A673 (cell line): ENCODE data around the gene DCAF8. TPM values are rescaled to one million over a fixed set of nuclear protein-coding genes. Genes with fewer than 3 reads are reported as not detected.

Source experiments
- BruUV-seq: library from RNA; stranded (reverse); fragments of 400-500 nt; replicated peaks from 2 replicates; lab custom pipeline; 2021; lab: Mats Ljungman, UMichigan
- CTCF ChIA-PET: fragments of 300-600 bp; sonication (Branson Sonifier 250); formaldehyde crosslinking; loops from one replicate; lab custom pipeline; 2022; ENCODE audit warnings: antibody characterized with exemption; lab: Charles Lee
- POLR2A ChIA-PET: fragments of 300-600 bp; sonication (Branson Sonifier 250); formaldehyde crosslinking; loops from one replicate; lab custom pipeline; 2022; ENCODE audit warnings: antibody characterized with exemption; ENCODE audit not compliant: low non-redundant PET; lab: Charles Lee
- DNase-seq: peaks from one replicate; pipeline ENCODE4 v3.0.0-alpha.2; 2015; ENCODE audit warnings: low spot score
- H3K27ac ChIP-seq: fragments of 200-600 bp; sonication (generic); 2 replicates; pipeline ENCODE4 v1.5.1; 2016; ENCODE audit warnings: mixed run types, low read depth, mild to moderate bottlenecking, mixed read lengths, antibody characterized with exemption, low read length; ENCODE audit not compliant: poor library complexity, severe bottlenecking
- H3K27me3 ChIP-seq: fragments of 200-600 bp; sonication (generic); replicated peaks from 2 replicates; pipeline ENCODE4 v1.6.1; 2017; ENCODE audit warnings: mixed run types, low read depth, mild to moderate bottlenecking, mixed read lengths, antibody characterized with exemption, low read length; ENCODE audit not compliant: insufficient read depth, poor library complexity
- H3K36me3 ChIP-seq: fragments of 200-600 bp; sonication (generic); 2 replicates; pipeline ENCODE4 v1.6.1; 2016; ENCODE audit warnings: mixed run types, mild to moderate bottlenecking, mixed read lengths, antibody characterized with exemption, low read length; ENCODE audit not compliant: insufficient read depth, poor library complexity, severe bottlenecking
- H3K4me1 ChIP-seq: fragments of 200-600 bp; sonication (generic); 2 replicates; pipeline ENCODE4 v1.6.1; 2017; ENCODE audit warnings: mixed run types, mild to moderate bottlenecking, mixed read lengths, antibody characterized with exemption, low read length; ENCODE audit not compliant: insufficient read depth, poor library complexity, severe bottlenecking
- H3K4me3 ChIP-seq: fragments of 200-600 bp; sonication (generic); 2 replicates; pipeline ENCODE4 v1.5.1; 2016; ENCODE audit warnings: low read depth, mixed run types, mild to moderate bottlenecking, mixed read lengths, low read length; ENCODE audit not compliant: poor library complexity, severe bottlenecking
- H3K9me3 ChIP-seq: fragments of 200-600 bp; sonication (generic); 2 replicates; pipeline ENCODE4 v1.6.1; 2016; ENCODE audit warnings: mixed run types, low read depth, mild to moderate bottlenecking, mixed read lengths, antibody characterized with exemption, low read length; ENCODE audit not compliant: poor library complexity, severe bottlenecking
- EZH2 ChIP-seq: fragments of 200-600 bp; sonication (generic); IDR thresholded peaks from 2 replicates; pipeline ENCODE4 v1.6.1; 2017; ENCODE audit warnings: borderline replicate concordance, low read depth, mild to moderate bottlenecking, mixed read lengths, antibody characterized with exemption, low read length; ENCODE audit not compliant: poor library complexity, severe bottlenecking
- intact Hi-C: fragments of 100-400 bp; cut with micrococcal nuclease; formaldehyde crosslinking; loops from one replicate; pipeline ENCODE4 v1.10.0; 2022; ENCODE audit not compliant: unreplicated experiment
- total RNA-seq: library from RNA; stranded (reverse); gene quantifications from 2 replicates; pipeline ENCODE4 v1.2.3, GENCODE V29; 2021
- TF ChIP-seq, protein P1 (sequence below): fragments of 300-800, 200-600 bp; sonication (generic); conservative IDR thresholded peaks from 2 replicates; pipeline ENCODE4 v1.5.1; 2017; ENCODE audit warnings: low read depth, mild to moderate bottlenecking, antibody characterized with exemption, low read length, moderate library complexity, mixed read lengths

The DCAF8 gene
- total RNA-seq, 1 experiment from 2014 or later, result 108 TPM

- POLR2A ChIA-PET, result no interaction called here
These were observed 94.3 kb downstream of the DCAF8 start for GRCh38 chr1:160168016-160168415.

GRCh38 chr1:160167580-160167979 is 94.8 kb downstream of the DCAF8 start:
- POLR2A ChIA-PET, result interaction anchor here (0.6 kb wide), 1 partner anchor 31 kb away, joined by 3 read pairs; no protein-coding TSS in a partner anchor
- peaks cover 17% of the 10 kb centered on the region for H3K4me1 ChIP-seq
- peak; percentile 14 for DNase-seq
- H3K27me3 ChIP-seq, result no peaks in the 10 kb centered on the region
- intact Hi-C loops, result no loop called here
- no peak overlapping the region for H3K27ac ChIP-seq
- H3K36me3 ChIP-seq, result no peaks in the 10 kb centered on the region
- BruUV-seq, result no TSS peak
- CTCF ChIA-PET, result no interaction called here
- TF ChIP-seq, protein P1, sequence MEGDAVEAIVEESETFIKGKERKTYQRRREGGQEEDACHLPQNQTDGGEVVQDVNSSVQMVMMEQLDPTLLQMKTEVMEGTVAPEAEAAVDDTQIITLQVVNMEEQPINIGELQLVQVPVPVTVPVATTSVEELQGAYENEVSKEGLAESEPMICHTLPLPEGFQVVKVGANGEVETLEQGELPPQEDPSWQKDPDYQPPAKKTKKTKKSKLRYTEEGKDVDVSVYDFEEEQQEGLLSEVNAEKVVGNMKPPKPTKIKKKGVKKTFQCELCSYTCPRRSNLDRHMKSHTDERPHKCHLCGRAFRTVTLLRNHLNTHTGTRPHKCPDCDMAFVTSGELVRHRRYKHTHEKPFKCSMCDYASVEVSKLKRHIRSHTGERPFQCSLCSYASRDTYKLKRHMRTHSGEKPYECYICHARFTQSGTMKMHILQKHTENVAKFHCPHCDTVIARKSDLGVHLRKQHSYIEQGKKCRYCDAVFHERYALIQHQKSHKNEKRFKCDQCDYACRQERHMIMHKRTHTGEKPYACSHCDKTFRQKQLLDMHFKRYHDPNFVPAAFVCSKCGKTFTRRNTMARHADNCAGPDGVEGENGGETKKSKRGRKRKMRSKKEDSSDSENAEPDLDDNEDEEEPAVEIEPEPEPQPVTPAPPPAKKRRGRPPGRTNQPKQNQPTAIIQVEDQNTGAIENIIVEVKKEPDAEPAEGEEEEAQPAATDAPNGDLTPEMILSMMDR, result 0 out of 2 replicates have a peak, but pooled peaks have one; percentile 14
- TF ChIP-seq EZH2, result no peak
- H3K4me3 ChIP-seq, result no peak overlapping the region
- H3K9me3 ChIP-seq, result no peaks in the 10 kb centered on the region

More at GRCh38 chr1:160168016-160168415, 94.3 kb downstream of the DCAF8 start:
- peak; percentile 45 for DNase-seq
- TF ChIP-seq, protein P1, result no peak
- TF ChIP-seq EZH2, result no peak
- H3K4me1 ChIP-seq, result peaks cover 17% of the 10 kb centered on the region
- H3K9me3 ChIP-seq, result no peaks in the 10 kb centered on the region
- H3K27ac ChIP-seq, result no peak overlapping the region
- no peaks in the 10 kb centered on the region for H3K27me3 ChIP-seq
- H3K36me3 ChIP-seq, result no peaks in the 10 kb centered on the region
- no peak overlapping the region for H3K4me3 ChIP-seq
- BruUV-seq, result no TSS peak
- intact Hi-C loops, result no loop called here
- CTCF ChIA-PET, result no interaction called here

GRCh38 chr1:160167056-160167455 is 95.3 kb downstream of the DCAF8 start:
- no peak for DNase-seq
- H3K9me3 ChIP-seq, result no peaks in the 10 kb centered on the region
- POLR2A ChIA-PET, result interaction anchor here (0.6 kb wide), 1 partner anchor 30 kb away, joined by 3 read pairs; no protein-coding TSS in a partner anchor
- CTCF ChIA-PET, result no interaction called here
- no TSS peak for BruUV-seq
- H3K27ac ChIP-seq, result no peak overlapping the region
- no peak overlapping the region for H3K4me3 ChIP-seq
- intact Hi-C loops, result no loop called here
- no peaks in the 10 kb centered on the region for H3K27me3 ChIP-seq
- no peaks in the 10 kb centered on the region for H3K36me3 ChIP-seq
- peaks cover 17% of the 10 kb centered on the region for H3K4me1 ChIP-seq
- TF ChIP-seq, protein P1, result no peak
- TF ChIP-seq EZH2, result no peak
